HEK293 (cell line): ENCODE data around the gene KLHL6.

Experiments
- CTCF ChIP-seq: fragments of 450-650 bp; formaldehyde crosslinking; IDR thresholded peaks from 2 replicates; pipeline ENCODE4 v1.5.1; 2016; ENCODE audit warnings: missing biosample characterization, missing genetic modification characterization
- PRDM1 ChIP-seq: fragments of 450-650 bp; formaldehyde crosslinking; IDR thresholded peaks from 2 replicates; pipeline ENCODE4; 2016; ENCODE audit warnings: missing biosample characterization, missing genetic modification characterization
- REST ChIP-seq: fragments of 450-650 bp; formaldehyde crosslinking; IDR thresholded peaks from 2 replicates; pipeline ENCODE4 v1.5.1; 2016; ENCODE audit warnings: missing biosample characterization, missing genetic modification characterization
- TRIM28 ChIP-seq: IDR thresholded peaks from 2 replicates; pipeline ENCODE4 v1.6.1; 2011; ENCODE audit warnings: low read length, control low read depth, borderline replicate concordance
- ZNF513 ChIP-seq: fragments of 450-650 bp; IDR thresholded peaks from 2 replicates; pipeline ENCODE4 v1.5.1; 2018; ENCODE audit warnings: missing biosample characterization, missing genetic modification characterization
- ZNF530 ChIP-seq: fragments of 450-650 bp; formaldehyde crosslinking; IDR thresholded peaks from 2 replicates; pipeline ENCODE4 v1.5.1; 2016; ENCODE audit warnings: low read depth, missing biosample characterization, missing genetic modification characterization
- TF ChIP-seq, protein P1 (sequence below): fragments of 450-650 bp; formaldehyde crosslinking; IDR thresholded peaks from 2 replicates; pipeline ENCODE4 v1.5.1; 2016; ENCODE audit warnings: missing biosample characterization, missing genetic modification characterization

DNA sequence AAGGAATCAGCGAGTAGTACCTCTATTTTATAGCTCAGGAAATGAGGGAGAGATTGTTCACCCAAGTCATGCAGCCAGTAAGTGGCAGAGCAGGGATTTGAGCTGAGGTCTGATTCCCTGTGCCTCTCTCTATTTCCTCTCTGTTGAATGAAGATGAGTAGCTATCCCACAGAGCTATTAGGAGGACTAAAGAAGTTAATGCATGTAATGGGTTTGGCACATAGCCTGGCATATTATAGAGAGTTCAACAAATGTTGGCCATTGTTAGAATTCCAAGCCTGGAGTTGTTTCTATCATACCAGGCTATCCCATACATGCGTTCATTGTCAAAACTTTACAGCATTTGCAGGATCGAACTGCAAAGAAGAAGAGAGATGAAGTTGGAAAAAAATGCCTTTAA is 21.8 kb upstream of the KLHL6 start:
- TF ChIP-seq TRIM28 (no peak), CTCF (tag by site-specific recombination) (no peak), ZNF530 (tag by site-specific recombination) (no peak), PRDM1 (no peak), ZNF513 (tag by site-specific recombination) (no peak), REST (no peak)
- TF ChIP-seq, protein P1, sequence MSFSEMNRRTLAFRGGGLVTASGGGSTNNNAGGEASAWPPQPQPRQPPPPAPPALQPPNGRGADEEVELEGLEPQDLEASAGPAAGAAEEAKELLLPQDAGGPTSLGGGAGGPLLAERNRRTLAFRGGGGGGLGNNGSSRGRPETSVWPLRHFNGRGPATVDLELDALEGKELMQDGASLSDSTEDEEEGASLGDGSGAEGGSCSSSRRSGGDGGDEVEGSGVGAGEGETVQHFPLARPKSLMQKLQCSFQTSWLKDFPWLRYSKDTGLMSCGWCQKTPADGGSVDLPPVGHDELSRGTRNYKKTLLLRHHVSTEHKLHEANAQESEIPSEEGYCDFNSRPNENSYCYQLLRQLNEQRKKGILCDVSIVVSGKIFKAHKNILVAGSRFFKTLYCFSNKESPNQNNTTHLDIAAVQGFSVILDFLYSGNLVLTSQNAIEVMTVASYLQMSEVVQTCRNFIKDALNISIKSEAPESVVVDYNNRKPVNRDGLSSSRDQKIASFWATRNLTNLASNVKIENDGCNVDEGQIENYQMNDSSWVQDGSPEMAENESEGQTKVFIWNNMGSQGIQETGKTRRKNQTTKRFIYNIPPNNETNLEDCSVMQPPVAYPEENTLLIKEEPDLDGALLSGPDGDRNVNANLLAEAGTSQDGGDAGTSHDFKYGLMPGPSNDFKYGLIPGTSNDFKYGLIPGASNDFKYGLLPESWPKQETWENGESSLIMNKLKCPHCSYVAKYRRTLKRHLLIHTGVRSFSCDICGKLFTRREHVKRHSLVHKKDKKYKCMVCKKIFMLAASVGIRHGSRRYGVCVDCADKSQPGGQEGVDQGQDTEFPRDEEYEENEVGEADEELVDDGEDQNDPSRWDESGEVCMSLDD = no peak
